Stomach (tissue), 9 donors: ENCODE data around the gene CLASRP. TPM values are rescaled to one million over a fixed set of nuclear protein-coding genes. Genes with fewer than 3 reads are reported as not detected.
"Not testable (repeated sequence)": the region's sequence is repeated elsewhere in the genome, so short reads cannot be mapped to it uniquely, and the experiment has no call there.

ENCODE experiments used
- DNase-seq, 2 donors: peaks; one replicate each; pipeline versions ENCODE4 v3.0.0 to v3.0.0-alpha.2; 2013 to 2019
- H3K27ac ChIP-seq, 5 donors: fragments of 200-600 bp in 4 of 5; sonication (generic) in 4 of 5; one replicate each; pipeline ENCODE4 v1.5.1; 2013 to 2019; ENCODE audit warnings: mild to moderate bottlenecking in 1 of 5, moderate library complexity in 1 of 5
- H3K27me3 ChIP-seq, 3 donors: fragments of 200-600 bp; sonication (generic); one replicate each; pipeline ENCODE4 v1.5.1; 2017 to 2019; ENCODE audit warnings: mixed run types in 1 of 3
- H3K36me3 ChIP-seq, 4 donors: fragments of 200-600 bp; sonication (generic); 1 replicate in 3 of 4; 2 replicates in 1 of 4; pipeline ENCODE4 v1.5.1; 2016 to 2019
- H3K4me1 ChIP-seq, 4 donors: fragments of 200-600 bp; sonication (generic); one replicate each; pipeline ENCODE4 v1.5.1; 2016 to 2019
- H3K4me3 ChIP-seq, 4 donors: fragments of 200-600 bp; sonication (generic) in 3 of 4; one replicate each; pipeline ENCODE4 v1.5.1; 2016 to 2019; ENCODE audit warnings: mild to moderate bottlenecking in 1 of 4
- H3K9me3 ChIP-seq, 4 donors: fragments of 200-600 bp; sonication (generic); one replicate each; pipeline ENCODE4 v1.5.1; 2016 to 2019
- EP300 ChIP-seq: sonication (generic); formaldehyde crosslinking; IDR thresholded peaks from one replicate; pipeline ENCODE4 v1.6.1; 2017; ENCODE audit warnings: antibody characterized with exemption
- POLR2A ChIP-seq, 4 donors: fragments of 450-650 bp; IDR thresholded peaks; one replicate each; pipeline ENCODE4 v1.6.1; 2016; ENCODE audit warnings: antibody characterized with exemption in 4 of 4, control low read depth in 2 of 4, mild to moderate bottlenecking in 1 of 4, moderate library complexity in 1 of 4
- POLR2AphosphoS5 ChIP-seq, 3 donors: sonication (generic); formaldehyde crosslinking; IDR thresholded peaks; one replicate each; pipeline ENCODE4 v1.6.1; 2016; ENCODE audit warnings: antibody characterized with exemption in 3 of 3
- WGBS, 5 donors: extraction: QIAGEN DNeasy Blood & Tissue Kit in 3 of 5; methylation state at CpG; one replicate each; pipeline versions ENCODE4 v1.1.5 to v1.1.7; 2013 to 2018; 5-methylcytosine and 5-hydroxymethylcytosine counted together
- intact Hi-C: fragments of 100-400 bp; cut with DNase I; formaldehyde crosslinking; loops from one replicate; pipeline ENCODE4 v1.15.1; 2023; ENCODE audit warnings: low total_unique reads
- polyA plus RNA-seq, 3 donors: library from polyadenylated mRNA; stranded (reverse); fragments of 200-250 nt; gene quantifications; one replicate each; pipeline ENCODE4 v1.2.3, GENCODE V29; 2013
- total RNA-seq, 5 donors: library from RNA; depleted of rRNA; stranded (reverse); fragments of >200 nt; gene quantifications; one replicate each; pipeline versions ENCODE4 v1.1.0 to v1.2.3, GENCODE V29; 2014 to 2016
- TF ChIP-seq, protein P1 (sequence below), 7 experiments: fragments of 450-650 bp in 4 of 7; fragments of 200-600 bp in 3 of 7; sonication (generic) in 3 of 7; IDR thresholded peaks; one replicate each; pipeline ENCODE4 v1.5.1; 2016 to 2019; ENCODE audit warnings: antibody characterized with exemption in 7 of 7, control low read depth in 2 of 7, mild to moderate bottlenecking in 1 of 7
- donor health status: healthy with polysubstance abuse.
- donor health status: Bipolar disorder and iron deficiency.
- donor health status: healthy.

CLASRP gene
- total and polyA plus RNA-seq, 8 donors: 27.0 to 491 (median 109) TPM

DNA sequence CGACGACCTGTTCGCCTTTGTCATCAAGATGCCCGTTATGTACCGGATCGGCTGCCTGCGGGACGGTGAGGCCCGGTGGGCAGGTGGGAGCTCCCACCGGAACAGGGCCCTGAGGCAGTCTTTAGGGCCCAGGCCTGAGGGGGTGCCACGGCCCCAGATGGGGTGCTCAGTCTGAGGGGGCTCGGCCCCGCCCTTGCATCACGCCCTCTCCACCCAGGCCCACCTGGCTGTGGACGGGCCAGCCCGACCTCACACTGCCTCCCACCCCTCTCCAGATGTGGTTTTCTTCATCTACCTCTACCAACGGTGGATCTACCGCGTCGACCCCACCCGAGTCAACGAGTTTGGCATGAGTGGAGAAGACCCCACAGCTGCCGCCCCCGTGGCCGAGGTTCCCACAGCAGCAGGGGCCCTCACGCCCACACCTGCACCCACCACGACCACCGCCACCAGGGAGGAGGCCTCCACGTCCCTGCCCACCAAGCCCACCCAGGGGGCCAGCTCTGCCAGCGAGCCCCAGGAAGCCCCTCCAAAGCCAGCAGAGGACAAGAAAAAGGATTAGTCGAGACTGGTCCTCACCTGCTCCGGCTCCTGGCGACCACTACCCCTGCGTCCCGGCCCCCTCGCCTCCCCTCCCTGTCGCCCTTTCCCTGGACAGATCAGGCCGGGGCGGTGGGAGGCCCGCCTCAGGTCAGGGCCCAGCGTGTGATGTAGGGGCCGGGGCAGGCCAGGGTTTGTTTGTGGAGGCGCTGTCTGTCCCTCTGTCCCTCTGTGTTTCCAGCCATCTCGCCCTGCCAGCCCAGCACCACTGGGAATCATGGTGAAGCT lies 46.3 kb upstream of the CLASRP start:
- Histone ChIP-seq H3K9me3 (no peaks in the 10 kb centered on the region), H3K27ac (no peak overlapping the region), H3K36me3 (peaks cover 52 to 67% (median 65%) of the 10 kb centered on the region in 4 donors), H3K4me1 (no peaks in the 10 kb centered on the region), H3K4me3 (no peak overlapping the region), H3K27me3 (no peaks in the 10 kb centered on the region)
- intact Hi-C loops: no loop called here
- no peak for DNase-seq
- no peak for TF ChIP-seq EP300
- TF ChIP-seq, protein P1, sequence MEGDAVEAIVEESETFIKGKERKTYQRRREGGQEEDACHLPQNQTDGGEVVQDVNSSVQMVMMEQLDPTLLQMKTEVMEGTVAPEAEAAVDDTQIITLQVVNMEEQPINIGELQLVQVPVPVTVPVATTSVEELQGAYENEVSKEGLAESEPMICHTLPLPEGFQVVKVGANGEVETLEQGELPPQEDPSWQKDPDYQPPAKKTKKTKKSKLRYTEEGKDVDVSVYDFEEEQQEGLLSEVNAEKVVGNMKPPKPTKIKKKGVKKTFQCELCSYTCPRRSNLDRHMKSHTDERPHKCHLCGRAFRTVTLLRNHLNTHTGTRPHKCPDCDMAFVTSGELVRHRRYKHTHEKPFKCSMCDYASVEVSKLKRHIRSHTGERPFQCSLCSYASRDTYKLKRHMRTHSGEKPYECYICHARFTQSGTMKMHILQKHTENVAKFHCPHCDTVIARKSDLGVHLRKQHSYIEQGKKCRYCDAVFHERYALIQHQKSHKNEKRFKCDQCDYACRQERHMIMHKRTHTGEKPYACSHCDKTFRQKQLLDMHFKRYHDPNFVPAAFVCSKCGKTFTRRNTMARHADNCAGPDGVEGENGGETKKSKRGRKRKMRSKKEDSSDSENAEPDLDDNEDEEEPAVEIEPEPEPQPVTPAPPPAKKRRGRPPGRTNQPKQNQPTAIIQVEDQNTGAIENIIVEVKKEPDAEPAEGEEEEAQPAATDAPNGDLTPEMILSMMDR (IDR thresholded peaks at IDR 0.05): no peak
- TF ChIP-seq POLR2AphosphoS5 (IDR thresholded peaks at IDR 0.05): no peak
- no peak for TF ChIP-seq POLR2A (IDR thresholded peaks at IDR 0.05)
- 89 to 92% (median 89%) methylated on average over 35 to 44 of the region's 44 CpGs for WGBS, 5 donors

DNA sequence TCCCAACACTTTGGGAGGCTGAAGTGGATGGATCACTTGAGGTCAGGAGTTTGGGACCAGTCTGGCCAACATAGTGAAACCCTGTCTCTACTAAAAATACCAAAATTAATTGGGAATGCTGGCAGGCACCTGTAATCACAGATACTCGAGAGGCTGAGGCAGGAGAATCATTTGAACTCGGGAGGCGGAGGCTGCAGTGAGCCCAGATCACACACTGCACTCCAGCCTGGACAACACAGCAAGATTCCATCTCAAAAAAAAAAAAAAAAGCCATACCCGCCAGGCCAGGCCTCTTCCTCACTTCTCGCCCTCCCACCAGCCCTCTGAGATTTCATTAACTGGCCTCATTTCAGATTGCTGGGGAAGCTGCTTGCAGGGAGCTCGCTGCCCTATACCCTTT lies 45.3 kb upstream of the CLASRP start:
- intact Hi-C loops: no loop called here
- Histone ChIP-seq H3K27me3 (no peaks in the 10 kb centered on the region), H3K27ac (no peak overlapping the region), H3K36me3 (peaks cover 45 to 57% (median 56%) of the 10 kb centered on the region in 4 donors), H3K9me3 (no peaks in the 10 kb centered on the region), H3K4me3 (no peak overlapping the region), H3K4me1 (no peaks in the 10 kb centered on the region)
- TF ChIP-seq, protein P1 (IDR thresholded peaks at IDR 0.05): no peak
- TF ChIP-seq POLR2A (IDR thresholded peaks at IDR 0.05): no peak
- 91 to 96% (median 93%) methylated on average over 6 of the region's 6 CpGs for WGBS, 5 donors
- no peak for DNase-seq

DNA sequence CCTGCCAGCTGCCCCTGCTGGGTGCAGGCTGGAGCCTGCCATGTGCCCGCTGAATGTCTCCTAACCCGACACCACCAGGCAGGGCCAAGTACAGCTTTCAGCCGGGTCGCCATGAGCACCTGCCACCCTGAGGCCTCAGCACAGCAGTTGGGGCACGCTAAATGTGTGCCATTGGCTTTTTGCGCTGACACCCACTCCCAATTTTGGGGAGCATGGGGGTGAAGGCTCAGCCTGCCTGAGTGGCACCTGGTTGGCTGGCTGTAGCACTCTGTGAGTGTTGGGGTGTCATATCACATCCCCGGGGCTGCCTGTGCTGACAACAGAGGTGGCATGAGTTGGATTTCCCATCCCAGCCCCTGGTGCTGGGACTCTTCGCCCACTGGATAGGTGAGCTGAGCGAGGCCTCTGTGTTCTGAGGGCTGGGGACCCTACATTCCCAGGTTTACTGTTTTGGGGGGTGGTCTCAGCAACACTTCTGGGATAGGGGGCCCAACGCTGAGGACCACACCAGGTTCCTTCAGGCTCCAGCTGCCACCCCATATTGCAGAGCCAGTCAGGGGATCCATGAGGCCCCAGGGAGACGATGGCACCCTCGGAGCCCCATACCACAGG lies 44.8 kb upstream of the CLASRP start:
- H3K4me1 ChIP-seq: no peaks in the 10 kb centered on the region
- TF ChIP-seq EP300 (no peak), POLR2A (IDR thresholded peaks at IDR 0.05) (no peak), POLR2AphosphoS5 (IDR thresholded peaks at IDR 0.05) (no peak)
- TF ChIP-seq, protein P1 (IDR thresholded peaks at IDR 0.05): no peak
- no peaks in the 10 kb centered on the region for H3K9me3 ChIP-seq
- WGBS, 5 donors: 83 to 95% (median 88%) methylated on average over 6 to 12 of the region's 12 CpGs
- H3K36me3 ChIP-seq: peaks cover 40 to 52% (median 50%) of the 10 kb centered on the region in 4 donors
- no peak overlapping the region for H3K27ac ChIP-seq
- intact Hi-C loops: no loop called here
- no peak overlapping the region for H3K4me3 ChIP-seq
- H3K27me3 ChIP-seq: no peaks in the 10 kb centered on the region
- no peak for DNase-seq

DNA sequence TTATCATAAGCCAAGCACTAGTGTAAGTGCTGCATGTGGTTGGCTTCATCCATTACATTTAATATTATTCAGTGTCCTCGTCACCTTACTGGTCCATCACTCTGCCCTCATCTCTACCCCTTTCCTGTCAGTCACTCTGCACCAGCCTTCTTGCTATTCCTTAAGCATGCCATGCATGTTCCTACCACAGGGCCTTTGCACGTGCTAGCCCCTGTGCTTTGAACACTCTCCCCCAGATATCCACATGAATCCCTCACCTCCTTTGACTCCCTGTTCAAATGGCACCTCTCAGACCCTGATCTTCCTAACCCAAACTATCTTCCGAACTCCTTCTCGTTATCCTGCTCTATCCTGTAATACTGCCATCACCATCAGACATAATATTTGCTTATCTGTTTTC lies 40.8 kb upstream of the CLASRP start:
- H3K4me1 ChIP-seq: peaks cover 5 to 17% (median 17%) of the 10 kb centered on the region in 4 donors
- H3K36me3 ChIP-seq: peaks cover under 1 to 12% (median 12%) of the 10 kb centered on the region in 4 donors
- 81 to 91% (median 88%) methylated on average over 4 of the region's 4 CpGs for WGBS, 5 donors
- intact Hi-C loops: no loop called here
- H3K9me3 ChIP-seq: no peaks in the 10 kb centered on the region
- no peak overlapping the region for H3K27ac ChIP-seq
- no peak overlapping the region for H3K4me3 ChIP-seq
- DNase-seq: no peak
- no peaks in the 10 kb centered on the region for H3K27me3 ChIP-seq
- TF ChIP-seq EP300: no peak
- no peak for TF ChIP-seq POLR2A (IDR thresholded peaks at IDR 0.05)
- no peak for TF ChIP-seq POLR2AphosphoS5 (IDR thresholded peaks at IDR 0.05)
- TF ChIP-seq, protein P1 (IDR thresholded peaks at IDR 0.05): no peak

DNA sequence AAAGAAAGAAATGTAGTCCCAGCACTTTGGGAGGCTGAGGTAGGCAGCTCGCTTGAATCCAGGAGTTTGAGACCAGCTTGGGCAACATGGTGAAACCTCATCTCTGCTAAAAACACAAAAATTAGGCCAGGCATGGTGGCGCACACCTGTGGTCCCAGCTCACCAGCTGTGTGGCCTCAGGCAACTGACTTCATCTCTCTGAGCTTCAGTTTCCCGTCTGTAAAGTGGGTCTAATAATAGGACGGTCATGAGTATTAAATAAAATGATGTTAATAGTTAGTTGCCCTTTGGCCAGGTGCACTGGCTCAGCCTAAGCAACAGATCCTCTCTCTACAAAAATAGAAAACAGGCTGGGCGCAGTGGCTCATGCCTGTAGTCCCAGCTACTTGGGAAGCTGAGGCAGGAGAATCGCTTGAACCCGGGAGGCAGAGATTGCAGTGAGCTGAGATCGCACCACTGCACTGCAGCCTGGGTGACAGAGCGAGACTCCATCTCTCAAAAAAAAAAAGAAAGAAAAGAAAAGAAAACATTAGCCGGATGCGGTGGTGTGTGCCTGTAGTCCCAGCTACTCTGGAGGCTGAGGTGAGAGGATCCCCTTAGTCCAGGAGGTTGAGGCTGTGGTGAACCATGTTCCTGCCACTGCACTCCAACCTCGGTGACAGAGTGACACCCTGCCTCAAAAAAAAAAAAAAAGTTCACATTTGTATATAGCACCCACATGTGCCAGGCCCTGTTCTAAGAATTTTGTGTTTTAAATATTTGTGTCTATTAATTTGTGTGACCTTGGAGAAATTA lies 39.5 kb upstream of the CLASRP start:
- H3K27me3 ChIP-seq, intact Hi-C loops, H3K9me3 ChIP-seq, DNase-seq, H3K27ac ChIP-seq, H3K4me3 ChIP-seq: not testable (repeated sequence)
- WGBS, 5 donors: 60 to 79% (median 71%) methylated on average over 12 of the region's 12 CpGs
- Histone ChIP-seq H3K36me3 (peaks cover 0 to 13% (median 4%) of the 10 kb centered on the region in 4 donors), H3K4me1 (peaks cover 5 to 22% (median 17%) of the 10 kb centered on the region in 4 donors)

DNA sequence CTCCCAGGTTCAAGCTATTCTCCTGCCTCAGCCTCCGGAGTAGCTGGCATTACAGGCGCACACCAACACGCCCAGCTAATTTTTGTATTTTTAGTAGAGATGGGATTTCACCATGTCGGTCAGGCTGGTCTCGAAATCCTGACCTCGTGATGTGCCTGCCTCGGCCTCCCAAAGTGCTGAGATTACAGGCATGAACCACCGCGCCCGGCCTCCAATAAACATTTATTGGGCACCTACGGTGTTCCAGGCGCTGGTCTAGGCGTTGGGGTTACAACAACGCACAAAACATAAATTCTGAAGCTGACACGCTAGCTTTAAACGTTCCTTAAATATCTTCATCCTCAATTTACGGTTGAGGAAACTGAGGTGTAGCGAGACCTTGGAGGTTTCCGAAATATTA lies 38.2 kb upstream of the CLASRP start:
- peaks cover 5 to 30% (median 22%) of the 10 kb centered on the region in 4 donors for H3K4me1 ChIP-seq
- WGBS, 5 donors: 64 to 72% (median 69%) methylated on average over 19 of the region's 19 CpGs
- H3K27ac ChIP-seq: peak overlapping the region in 4 of 5 donors; percentile 67 to 100 (median 100)
- H3K36me3 ChIP-seq: peaks cover 0 to 26% (median 14%) of the 10 kb centered on the region in 4 donors
- H3K27me3 ChIP-seq, DNase-seq, intact Hi-C loops, H3K9me3 ChIP-seq: not testable (repeated sequence)
- H3K4me3 ChIP-seq: peak overlapping the region; percentile 34 to 86 (median 78)
